Esophagus muscularis mucosa (tissue), 4 donors: ENCODE data around the gene PTEN.

Experiments used
- CTCF ChIP-seq, 3 experiments: fragments of 200-600 bp in 2 of 3; fragments of 450-650 bp in 1 of 3; sonication (generic) in 2 of 3; IDR thresholded peaks; one replicate each; pipeline ENCODE4 v1.5.1; 2017 to 2019; ENCODE audit warnings: antibody characterized with exemption in 3 of 3, mild to moderate bottlenecking in 2 of 3, moderate library complexity in 1 of 3
- EP300 ChIP-seq: sonication (generic); formaldehyde crosslinking; IDR thresholded peaks from one replicate; pipeline ENCODE4 v1.6.1; 2017; ENCODE audit warnings: antibody characterized with exemption
- POLR2A ChIP-seq: fragments of 450-650 bp; IDR thresholded peaks from one replicate; pipeline ENCODE4 v1.6.1; 2017; ENCODE audit warnings: antibody characterized with exemption, moderate library complexity, mild to moderate bottlenecking, low read depth
- POLR2AphosphoS5 ChIP-seq, 2 donors: sonication (generic); formaldehyde crosslinking; IDR thresholded peaks; one replicate each; pipeline ENCODE4 v1.6.1; 2017; ENCODE audit warnings: antibody characterized with exemption in 2 of 2

- no peak for TF ChIP-seq CTCF (IDR thresholded peaks at IDR 0.05)
- no peak for TF ChIP-seq EP300
- TF ChIP-seq POLR2AphosphoS5 (IDR thresholded peaks at IDR 0.05), result no peak
- no peak for TF ChIP-seq POLR2A
Observed at GRCh38 chr10:87841186-87841585, 22.2 kb upstream of the PTEN start.
